Tibial artery (tissue), 4 donors: ENCODE measurements around the gene C1orf21.

Experiments
- DNase-seq, 2 donors: peaks; one replicate each; pipeline ENCODE4 v3.0.0-alpha.2; 2019
- H3K27ac ChIP-seq, 2 donors: fragments of 200-600 bp; sonication (generic) in 1 of 2; 1 replicate in 1 of 2; 2 replicates in 1 of 2; pipeline ENCODE4 v1.5.1; 2018 to 2019; ENCODE audit warnings: mild to moderate bottlenecking in 1 of 2
- H3K27me3 ChIP-seq, 2 donors: fragments of 200-600 bp; sonication (generic) in 1 of 2; one replicate each; pipeline versions ENCODE4 v1.5.1 to v1.6.0; 2016 to 2019
- H3K36me3 ChIP-seq, 3 donors: fragments of 200-600 bp; sonication (generic) in 2 of 3; one replicate each; pipeline ENCODE4 v1.5.1; 2016 to 2019; ENCODE audit warnings: mild to moderate bottlenecking in 2 of 3
- H3K4me1 ChIP-seq, 4 donors: fragments of 200-600 bp; sonication (generic) in 2 of 4; 1 replicate in 3 of 4; 2 replicates in 1 of 4; pipeline ENCODE4 v1.5.1; 2016 to 2019
- H3K4me3 ChIP-seq, 2 donors: fragments of 200-600 bp; sonication (generic) in 1 of 2; 1 replicate in 1 of 2; 2 replicates in 1 of 2; pipeline ENCODE4 v1.5.1; 2018 to 2019; ENCODE audit warnings: mild to moderate bottlenecking in 2 of 2
- H3K9me3 ChIP-seq, 3 donors: fragments of 200-600 bp; sonication (generic) in 1 of 3; one replicate each; pipeline ENCODE4 v1.5.1; 2016 to 2019
- intact Hi-C: fragments of 100-400 bp; cut with DNase I; formaldehyde crosslinking; loops from one replicate; pipeline ENCODE4 v1.15.0; 2023; ENCODE audit warnings: low total_unique reads
- TF ChIP-seq, protein P1 (sequence below), 2 experiments: fragments of 200-600 bp in 1 of 2; fragments of 450-650 bp in 1 of 2; IDR thresholded peaks; one replicate each; pipeline ENCODE4 v1.5.1; 2017 to 2019; ENCODE audit warnings: antibody characterized with exemption in 2 of 2, mild to moderate bottlenecking in 1 of 2, moderate library complexity in 1 of 2

C1orf21 gene

GRCh38 chr1:184366997-184367396, 19.8 kb upstream of the C1orf21 start:
- Histone ChIP-seq H3K9me3 (no peaks in the 10 kb centered on the region), H3K4me1 (peaks cover 0 to 3% (median 0%) of the 10 kb centered on the region in 4 donors), H3K27ac (no peak overlapping the region), H3K36me3 (no peaks in the 10 kb centered on the region), H3K27me3 (no peaks in the 10 kb centered on the region), H3K4me3 (no peak overlapping the region)
- TF ChIP-seq, protein P1, sequence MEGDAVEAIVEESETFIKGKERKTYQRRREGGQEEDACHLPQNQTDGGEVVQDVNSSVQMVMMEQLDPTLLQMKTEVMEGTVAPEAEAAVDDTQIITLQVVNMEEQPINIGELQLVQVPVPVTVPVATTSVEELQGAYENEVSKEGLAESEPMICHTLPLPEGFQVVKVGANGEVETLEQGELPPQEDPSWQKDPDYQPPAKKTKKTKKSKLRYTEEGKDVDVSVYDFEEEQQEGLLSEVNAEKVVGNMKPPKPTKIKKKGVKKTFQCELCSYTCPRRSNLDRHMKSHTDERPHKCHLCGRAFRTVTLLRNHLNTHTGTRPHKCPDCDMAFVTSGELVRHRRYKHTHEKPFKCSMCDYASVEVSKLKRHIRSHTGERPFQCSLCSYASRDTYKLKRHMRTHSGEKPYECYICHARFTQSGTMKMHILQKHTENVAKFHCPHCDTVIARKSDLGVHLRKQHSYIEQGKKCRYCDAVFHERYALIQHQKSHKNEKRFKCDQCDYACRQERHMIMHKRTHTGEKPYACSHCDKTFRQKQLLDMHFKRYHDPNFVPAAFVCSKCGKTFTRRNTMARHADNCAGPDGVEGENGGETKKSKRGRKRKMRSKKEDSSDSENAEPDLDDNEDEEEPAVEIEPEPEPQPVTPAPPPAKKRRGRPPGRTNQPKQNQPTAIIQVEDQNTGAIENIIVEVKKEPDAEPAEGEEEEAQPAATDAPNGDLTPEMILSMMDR (IDR thresholded peaks at IDR 0.05) = no peak
- intact Hi-C loops = no loop called here
- no peak for DNase-seq

GRCh38 chr1:184367427-184368038, 19.3 kb upstream of the C1orf21 start:
- Histone ChIP-seq H3K27me3 (peaks cover 0 to 3% of the 10 kb centered on the region in 2 donors), H3K4me3 (no peak overlapping the region), H3K4me1 (peaks cover 0 to 3% (median 0%) of the 10 kb centered on the region in 4 donors), H3K27ac (no peak overlapping the region), H3K9me3 (no peaks in the 10 kb centered on the region), H3K36me3 (no peaks in the 10 kb centered on the region)
- TF ChIP-seq, protein P1 (IDR thresholded peaks at IDR 0.05) = no peak
- intact Hi-C loops = no loop called here
- DNase-seq = no peak

DNA sequence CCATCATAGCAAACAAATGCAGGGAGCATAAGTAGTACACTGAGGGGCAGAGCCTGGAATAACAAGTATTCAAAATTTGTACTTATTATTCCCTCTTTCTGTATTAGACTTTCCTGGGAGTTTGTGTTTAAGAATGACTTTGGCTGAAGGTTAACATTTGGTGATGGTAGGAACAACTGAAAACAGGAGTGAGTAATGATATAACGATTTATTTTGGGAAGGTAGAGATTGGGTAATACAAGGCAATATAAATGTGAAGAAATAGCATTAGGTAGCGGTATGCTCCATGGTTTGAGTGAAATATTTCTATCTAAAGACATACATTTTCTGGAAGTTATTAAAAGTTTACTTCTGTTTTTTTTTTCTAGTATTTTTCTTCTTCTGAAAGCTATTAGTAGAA, 18.5 kb upstream of the C1orf21 start:
- TF ChIP-seq, protein P1 (IDR thresholded peaks at IDR 0.05) = no peak
- intact Hi-C loops = no loop called here

DNA sequence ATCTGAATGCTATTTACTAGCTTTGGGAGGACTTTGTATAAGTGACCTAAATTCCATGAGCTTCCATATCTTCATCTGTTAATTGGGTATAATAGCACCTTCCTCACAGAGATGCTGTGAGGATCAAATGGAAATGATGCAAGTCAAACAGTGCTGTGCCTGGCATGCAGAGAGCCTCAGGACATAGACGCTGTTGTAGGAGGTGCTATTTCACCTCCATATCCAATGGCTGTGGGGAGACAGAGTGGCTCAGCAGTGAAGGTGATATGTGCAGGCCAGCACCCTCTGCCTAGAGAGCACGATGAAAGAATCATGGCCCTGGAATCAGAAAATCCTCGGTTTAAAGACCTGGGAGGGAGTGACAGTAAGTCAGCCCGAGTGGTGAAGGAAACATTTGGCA, 16.0 kb upstream of the C1orf21 start:
- DNase-seq = no peak
- Histone ChIP-seq H3K9me3 (no peaks in the 10 kb centered on the region), H3K36me3 (no peaks in the 10 kb centered on the region), H3K4me3 (no peak overlapping the region), H3K27me3 (peaks cover 0 to 3% of the 10 kb centered on the region in 2 donors), H3K27ac (no peak overlapping the region), H3K4me1 (no peaks in the 10 kb centered on the region)
- intact Hi-C loops = no loop called here
- TF ChIP-seq, protein P1 (IDR thresholded peaks at IDR 0.05) = no peak

More for the DNA sequence above, 18.5 kb upstream of the C1orf21 start:
- H3K4me1 ChIP-seq = no peaks in the 10 kb centered on the region
- no peak for DNase-seq
- H3K27me3 ChIP-seq = peaks cover 0 to 3% of the 10 kb centered on the region in 2 donors
- no peak overlapping the region for H3K4me3 ChIP-seq
- no peaks in the 10 kb centered on the region for H3K36me3 ChIP-seq
- H3K9me3 ChIP-seq = no peaks in the 10 kb centered on the region
- no peak overlapping the region for H3K27ac ChIP-seq

DNA sequence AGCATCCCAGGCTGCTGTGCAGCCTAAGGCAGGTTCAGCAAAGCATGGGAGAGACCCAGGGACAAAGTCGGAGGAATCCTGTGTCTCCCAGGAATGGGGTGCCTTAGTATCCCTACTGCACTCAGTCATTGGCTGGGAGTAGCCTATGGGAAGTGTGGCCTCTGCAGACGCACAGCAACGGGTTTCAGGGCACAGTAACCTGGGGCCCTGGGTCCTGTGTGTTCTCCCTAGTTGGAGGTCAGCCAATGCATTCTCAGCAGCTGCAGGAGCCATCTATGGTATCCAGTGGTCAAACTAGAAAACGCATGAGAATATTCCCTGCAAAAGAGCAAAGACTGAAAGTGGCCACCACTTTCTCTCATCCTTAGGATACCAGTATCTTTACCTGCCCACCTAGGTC, 13.7 kb upstream of the C1orf21 start:
- DNase-seq = no peak
- Histone ChIP-seq H3K4me3 (no peak overlapping the region), H3K27me3 (peaks cover 0 to 3% of the 10 kb centered on the region in 2 donors), H3K9me3 (no peaks in the 10 kb centered on the region), H3K4me1 (no peaks in the 10 kb centered on the region), H3K27ac (no peak overlapping the region), H3K36me3 (no peaks in the 10 kb centered on the region)
- intact Hi-C loops = no loop called here
- TF ChIP-seq, protein P1 (IDR thresholded peaks at IDR 0.05) = no peak

DNA sequence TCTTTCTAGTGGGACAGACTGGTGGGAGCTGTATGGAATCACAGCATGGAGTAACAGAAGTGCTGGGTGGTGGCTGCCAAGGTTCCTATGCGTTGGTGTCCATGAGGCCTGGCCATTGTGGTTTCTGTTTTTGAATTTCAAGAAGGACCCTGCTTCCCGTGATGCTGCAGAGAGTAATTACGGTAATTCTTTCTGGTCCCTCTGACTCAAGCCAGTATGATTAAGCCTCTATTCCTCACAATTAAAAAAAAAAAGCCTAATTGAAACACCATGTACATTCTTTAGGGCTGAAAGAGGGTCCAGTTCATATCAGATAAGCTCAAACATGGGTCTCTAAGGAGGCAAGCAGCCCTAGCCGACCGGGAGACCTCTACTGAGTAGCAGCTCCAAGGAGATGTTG, 10.5 kb upstream of the C1orf21 start:
- intact Hi-C loops = no loop called here
- Histone ChIP-seq H3K4me1 (no peaks in the 10 kb centered on the region), H3K27ac (no peak overlapping the region)

More for the DNA sequence above, 10.5 kb upstream of the C1orf21 start:
- TF ChIP-seq, protein P1 (IDR thresholded peaks at IDR 0.05) = no peak
- Histone ChIP-seq H3K4me3 (no peak overlapping the region), H3K9me3 (no peaks in the 10 kb centered on the region), H3K36me3 (no peaks in the 10 kb centered on the region), H3K27me3 (peaks cover 0 to 7% of the 10 kb centered on the region in 2 donors)
- no peak for DNase-seq
